Fibroblast of skin of left biceps (primary cell): ENCODE results near the gene TSHR.
"Not testable (repeated sequence)": the region's sequence is repeated elsewhere in the genome, so short reads cannot be mapped to it uniquely, and the experiment has no call there.

ENCODE experiments used
- DNase-seq, 2 experiments: peaks; one replicate each; pipeline ENCODE4 v3.0.0-alpha.2; 2013; ENCODE audit warnings: low read depth in 2 of 2

The TSHR gene

GRCh38 chr14:80955416-80955941 is at the start of gene TSHR:
Gene TSHR (plus strand): TSS chr14:80955621. CDS start chr14:80955681, 60 bp downstream.
- no peak for DNase-seq

GRCh38 chr14:80906336-80906735 is 49.1 kb upstream of the TSHR start:
- no peak for DNase-seq

- DNase-seq: peak; percentile 24 to 28
Measured at GRCh38 chr14:80906946-80907345, 48.5 kb upstream of the TSHR start.

GRCh38 chr14:80912013-80912412 is 43.4 kb upstream of the TSHR start:
- not testable (repeated sequence) for DNase-seq

GRCh38 chr14:80919622-80920021 is 35.8 kb upstream of the TSHR start:
- DNase-seq: no peak

GRCh38 chr14:80923368-80923767 is 32.1 kb upstream of the TSHR start:
- no peak for DNase-seq

- no peak for DNase-seq
Measured at GRCh38 chr14:80924365-80925103, 30.9 kb upstream of the TSHR start.

GRCh38 chr14:80926397-80927082 is 28.9 kb upstream of the TSHR start:
- no peak for DNase-seq

- DNase-seq: no peak
Measured at GRCh38 chr14:80927083-80927989, 28.1 kb upstream of the TSHR start.

GRCh38 chr14:80930095-80930494 is 25.3 kb upstream of the TSHR start:
- no peak for DNase-seq

GRCh38 chr14:80930836-80931389 is 24.5 kb upstream of the TSHR start:
- peak; percentile 68 to 74 for DNase-seq

GRCh38 chr14:80933282-80933681 is 22.1 kb upstream of the TSHR start:
- DNase-seq: no peak

- no peak for DNase-seq
Measured at GRCh38 chr14:80933686-80934085, 21.7 kb upstream of the TSHR start.

- no peak for DNase-seq
Measured at GRCh38 chr14:80940146-80940545, 15.3 kb upstream of the TSHR start.

GRCh38 chr14:80941241-80942185 is 13.9 kb upstream of the TSHR start, which contains the start of gene CEP128:
Gene CEP128 (minus strand): TSS chr14:80941738.
- DNase-seq: peak; percentile 93

- DNase-seq: no peak
Measured at GRCh38 chr14:80942191-80942600, 13.2 kb upstream of the TSHR start.

- DNase-seq: no peak
Measured at GRCh38 chr14:80944861-80945617, 10.4 kb upstream of the TSHR start.

GRCh38 chr14:80946187-80946586 is 9.2 kb upstream of the TSHR start:
- DNase-seq: no peak

GRCh38 chr14:80946797-80947196 is 8.6 kb upstream of the TSHR start:
- DNase-seq: no peak

GRCh38 chr14:80948291-80948690 is 7.1 kb upstream of the TSHR start:
- no peak for DNase-seq
